ENCODE measurements around the gene AP3B1.

AP3B1 gene

DNA sequence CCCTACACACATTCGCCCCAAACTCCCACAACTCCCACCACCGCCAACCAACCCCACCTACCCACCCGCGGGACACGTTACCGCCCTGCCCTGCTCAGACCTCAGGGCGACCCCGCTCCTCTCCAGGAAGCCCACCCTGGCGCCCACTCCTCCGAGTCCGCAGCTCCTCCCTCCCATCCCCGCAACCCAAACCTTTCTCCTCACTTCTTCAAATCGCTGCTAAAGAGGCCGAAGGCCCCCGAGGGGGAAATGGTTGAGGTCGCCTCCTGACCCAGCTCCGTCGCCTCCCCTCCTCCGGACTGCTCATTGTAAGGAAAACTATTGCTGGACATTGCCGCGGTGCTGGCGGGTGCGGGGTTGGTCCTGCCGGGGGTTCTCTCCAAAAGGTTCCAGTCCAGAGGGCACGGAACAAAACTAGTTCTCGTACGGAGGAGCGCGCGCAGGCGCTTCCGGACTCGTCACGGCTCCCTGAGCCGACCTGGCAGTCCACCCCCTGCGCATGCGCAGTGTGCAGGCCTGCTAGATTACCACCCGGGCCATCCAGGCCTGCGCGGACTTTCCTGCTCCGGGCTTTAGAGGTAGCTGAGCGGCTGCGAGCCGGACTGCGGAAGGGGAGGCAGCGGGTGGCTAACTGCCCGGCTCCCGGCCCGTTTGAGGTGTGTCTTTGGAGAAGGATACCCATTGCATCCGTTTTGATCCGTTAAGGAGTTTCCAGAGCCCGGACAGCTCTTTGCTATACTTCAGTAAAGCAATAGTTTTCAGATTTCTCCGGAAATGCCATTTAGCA lies at the start of gene AP3B1:
Gene AP3B1 (minus strand): TSS at position 451 of the 787 bp plus-strand sequence. CDS start 119 bp downstream, at position 332.
- DNase-seq (ENCODE audit: low read depth in 2 of 2) = peak; percentile 94 to 98

DNA sequence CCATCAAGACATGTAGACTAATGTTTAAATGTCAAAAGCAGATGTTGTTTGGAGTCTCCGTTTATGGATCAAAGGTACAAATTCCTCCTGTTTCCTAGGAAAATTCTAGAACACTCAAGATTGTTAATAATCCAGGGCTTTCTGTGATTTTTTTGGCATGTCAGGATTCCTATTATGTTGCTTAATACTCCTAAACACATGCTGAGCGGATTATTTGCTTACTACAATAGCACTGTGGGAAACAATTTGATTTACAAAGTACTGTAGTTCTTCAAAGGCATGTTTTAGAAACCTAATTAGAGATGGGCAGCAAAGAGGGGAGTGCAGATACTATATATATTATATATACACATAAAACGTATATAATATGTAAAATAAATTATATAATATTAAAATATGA lies 46.9 kb upstream of the AP3B1 start:
- DNase-seq (ENCODE audit: low read depth in 2 of 2) = no peak

GRCh38 chr5:78339617-78340436 lies 45.3 kb upstream of the AP3B1 start:
- DNase-seq (ENCODE audit: low read depth in 2 of 2) = no peak

DNA sequence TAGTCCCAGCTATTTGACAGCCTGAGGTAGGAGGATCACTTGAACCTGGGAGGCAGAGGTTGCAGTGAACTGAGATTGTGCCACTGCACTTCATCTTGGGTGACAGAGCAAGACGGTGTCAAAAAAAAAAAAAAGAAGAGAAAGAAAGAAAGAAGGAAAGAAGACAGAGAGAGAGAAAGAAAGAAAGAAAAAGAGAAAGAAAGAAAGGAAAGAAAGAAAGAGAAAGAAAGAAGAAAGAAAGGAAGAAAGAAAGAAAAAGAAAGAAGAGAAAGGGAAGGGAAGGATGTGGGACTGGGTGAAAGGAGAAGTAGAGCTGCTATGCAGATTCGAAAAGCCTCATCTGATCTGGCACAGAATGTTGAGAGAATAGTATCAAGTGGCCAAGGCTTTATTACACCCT lies 42.2 kb upstream of the AP3B1 start:
- DNase-seq (ENCODE audit: low read depth in 2 of 2) = no peak

DNA sequence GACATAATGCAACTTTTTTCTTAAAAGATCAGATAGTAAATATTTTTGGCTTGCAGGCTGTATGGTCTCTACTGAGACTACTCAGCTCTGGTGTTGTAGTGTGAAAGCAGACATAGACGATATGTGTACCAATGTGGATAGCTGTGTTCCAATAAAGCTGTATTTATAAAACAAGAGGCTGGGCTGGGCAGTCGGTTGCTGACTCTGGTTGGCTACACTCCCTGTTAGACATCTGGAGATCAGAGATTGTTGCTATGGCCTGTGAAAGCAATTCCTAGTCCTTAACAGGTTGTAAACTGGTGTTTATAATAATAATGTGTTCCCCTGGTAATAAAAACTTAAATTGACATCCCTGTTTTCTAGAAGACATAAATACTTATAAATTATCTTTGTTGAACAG lies 41.5 kb upstream of the AP3B1 start:
- DNase-seq (ENCODE audit: low read depth in 2 of 2) = no peak

GRCh38 chr5:78334811-78335210 lies 40.3 kb upstream of the AP3B1 start:
- DNase-seq (ENCODE audit: low read depth in 2 of 2) = no peak

DNA sequence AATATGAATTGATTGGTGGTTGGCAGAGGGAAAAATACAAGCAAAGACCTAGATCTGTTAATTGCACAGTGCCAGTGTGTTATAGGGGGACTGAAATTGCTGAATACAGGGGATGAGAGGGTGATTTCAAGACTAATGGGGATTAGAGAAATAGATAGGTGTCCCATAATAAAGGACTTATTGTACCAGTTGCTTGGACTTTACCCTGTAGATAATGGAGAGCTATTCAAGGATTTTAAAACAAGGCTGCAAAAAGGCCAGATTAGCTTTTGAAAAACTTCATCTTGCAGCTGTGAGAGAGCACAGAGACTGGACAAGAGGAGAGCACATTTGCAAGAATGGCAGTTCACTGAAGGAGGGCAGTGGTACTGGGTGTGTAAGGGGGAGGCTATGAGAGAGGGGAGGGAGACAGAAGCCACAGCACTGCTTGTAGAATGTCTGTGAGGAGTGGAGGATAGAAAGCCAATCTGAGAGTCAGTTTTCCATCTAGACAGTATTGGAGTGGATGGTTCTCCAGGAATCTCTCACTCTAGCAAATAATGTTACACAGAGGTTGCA lies 37.1 kb upstream of the AP3B1 start:
- no peak for DNase-seq (ENCODE audit: low read depth in 2 of 2)

GRCh38 chr5:78328585-78329173 lies 34.2 kb upstream of the AP3B1 start:
- DNase-seq (ENCODE audit: low read depth in 2 of 2) = no peak

DNA sequence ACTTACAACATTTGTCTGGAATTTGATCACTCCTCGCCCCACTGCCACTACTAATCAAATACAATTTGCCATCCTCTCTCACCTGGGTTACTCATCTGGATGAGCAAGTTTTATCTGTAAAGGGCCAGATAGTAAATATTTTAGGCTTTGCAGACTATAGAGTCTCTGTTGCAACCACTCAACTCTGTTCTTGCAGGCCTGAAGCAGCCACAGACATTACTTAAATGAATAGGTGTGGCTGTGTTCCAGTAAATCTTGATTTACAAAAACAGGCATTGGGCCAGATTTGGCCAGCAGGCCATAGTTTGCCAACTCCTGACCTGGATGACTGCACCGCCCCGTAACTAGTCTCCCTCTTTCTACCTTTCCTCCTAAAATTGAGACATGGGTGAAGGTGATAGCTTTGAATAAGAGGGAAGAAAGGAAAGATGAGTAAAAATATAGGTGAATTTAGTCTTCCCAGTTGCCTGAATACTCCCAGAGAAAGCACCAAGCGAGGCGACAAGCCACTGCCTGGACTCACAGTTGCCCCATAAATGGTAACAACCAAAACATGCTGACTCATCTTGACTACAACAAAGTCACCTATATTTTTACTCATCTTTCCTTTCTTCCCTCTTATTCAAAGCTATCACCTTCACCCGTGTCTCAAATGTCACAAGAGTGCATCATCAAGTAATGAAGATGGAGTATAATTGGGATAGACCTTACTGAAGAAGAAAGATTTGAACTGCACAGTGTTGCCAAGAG lies 33.4 kb upstream of the AP3B1 start:
- DNase-seq (ENCODE audit: low read depth in 2 of 2) = no peak

- DNase-seq (ENCODE audit: low read depth in 2 of 2) = no peak
These were observed 32.4 kb upstream of the AP3B1 start for GRCh38 chr5:78326930-78327329.

DNA sequence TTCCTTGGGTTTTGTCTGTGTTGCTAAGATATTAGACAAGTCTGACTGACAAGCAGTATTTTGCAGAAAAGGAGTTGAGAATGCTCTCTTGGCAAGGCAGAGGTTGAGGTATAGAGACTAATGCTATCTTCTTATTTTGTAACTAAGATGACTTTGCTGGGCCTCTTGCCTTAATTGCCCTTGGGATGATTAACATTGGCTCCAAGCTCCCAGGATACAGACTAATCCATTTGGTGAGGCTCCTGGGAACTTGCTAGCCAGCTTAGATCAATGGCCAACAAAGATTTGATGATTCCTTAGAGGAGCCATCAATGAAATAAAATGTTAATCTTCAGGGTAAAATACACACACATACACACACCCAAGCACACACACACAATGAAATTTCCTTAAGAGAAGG lies 28.7 kb upstream of the AP3B1 start:
- DNase-seq (ENCODE audit: low read depth in 2 of 2) = no peak

- no peak for DNase-seq (ENCODE audit: low read depth in 2 of 2)
These were observed 25.9 kb upstream of the AP3B1 start for GRCh38 chr5:78320401-78320800.

- DNase-seq (ENCODE audit: low read depth in 2 of 2) = no peak
These were observed 23.8 kb upstream of the AP3B1 start for GRCh38 chr5:78318337-78318736.

DNA sequence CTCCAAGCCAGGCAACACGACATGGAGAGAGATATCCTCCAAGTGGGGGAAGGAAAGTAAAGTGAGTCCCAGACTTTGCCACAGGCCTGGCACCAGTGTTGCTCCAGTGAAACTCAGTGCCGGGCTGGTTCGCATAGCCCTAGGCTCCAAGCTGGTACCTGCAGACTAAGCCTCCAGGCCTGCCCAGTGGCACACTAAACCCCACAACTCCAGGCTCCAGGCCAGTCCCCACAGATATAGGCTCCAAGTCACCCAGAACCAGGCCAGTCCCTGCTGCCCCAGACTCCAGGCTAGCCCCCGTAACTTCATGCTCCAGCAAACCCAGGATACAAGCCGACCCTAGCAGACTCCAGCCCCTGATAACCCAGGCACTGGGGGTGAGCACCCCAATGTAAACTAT lies 23.0 kb upstream of the AP3B1 start:
- DNase-seq (ENCODE audit: low read depth in 2 of 2) = no peak

GRCh38 chr5:78308703-78309102 lies 14.2 kb upstream of the AP3B1 start:
- DNase-seq (ENCODE audit: low read depth in 2 of 2) = no peak

- DNase-seq (ENCODE audit: low read depth in 2 of 2) = no peak
These were observed 6.1 kb upstream of the AP3B1 start for GRCh38 chr5:78300464-78301045.

GRCh38 chr5:78295035-78295961 lies 800 bp upstream of the AP3B1 start:
- peak; percentile 23 to 27 for DNase-seq (ENCODE audit: low read depth in 2 of 2)

DNA sequence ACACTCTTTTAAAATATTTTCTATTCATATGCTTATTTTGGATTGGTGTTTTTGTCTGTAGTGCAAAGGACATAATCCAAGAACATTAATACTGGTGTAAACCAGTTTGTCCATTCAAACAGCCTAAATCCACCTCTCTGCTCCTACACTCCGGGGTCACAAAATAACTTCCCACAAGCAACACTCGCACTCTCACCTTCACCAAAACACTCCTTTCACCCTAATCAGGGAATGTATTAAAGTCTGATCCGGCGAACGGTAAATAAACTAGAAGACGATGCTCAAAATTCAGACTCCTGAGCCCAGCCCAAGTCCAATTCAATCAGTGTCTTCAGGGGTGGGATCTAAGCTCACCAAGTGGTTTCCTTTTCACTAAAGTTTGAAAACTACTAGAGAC lies 649 bp downstream of the AP3B1 start:
- no peak for DNase-seq (ENCODE audit: low read depth in 2 of 2)

GRCh38 chr5:78291687-78292086 lies 2.8 kb downstream of the AP3B1 start:
- no peak for DNase-seq (ENCODE audit: low read depth in 2 of 2)

- no peak for DNase-seq (ENCODE audit: low read depth in 2 of 2)
These were observed 4.6 kb downstream of the AP3B1 start for GRCh38 chr5:78289911-78290310.

All from stimulated activated CD8-positive, alpha-beta memory T cell treated with anti-CD3 and anti-CD28 coated beads, Interleukin-7, amount 100 ng/mL, for 4 hours (primary cell).